GM19328 (cell line): Measurements from ENCODE around the gene KCNB1.

Experiments used
- ATAC-seq: cut with Tn5 transposase; IDR thresholded peaks from one replicate; pipeline ENCODE4 v1.9.1; 2021; ENCODE audit warnings: mild to moderate bottlenecking, moderate library complexity; ENCODE audit not compliant: unreplicated experiment

Gene KCNB1

DNA sequence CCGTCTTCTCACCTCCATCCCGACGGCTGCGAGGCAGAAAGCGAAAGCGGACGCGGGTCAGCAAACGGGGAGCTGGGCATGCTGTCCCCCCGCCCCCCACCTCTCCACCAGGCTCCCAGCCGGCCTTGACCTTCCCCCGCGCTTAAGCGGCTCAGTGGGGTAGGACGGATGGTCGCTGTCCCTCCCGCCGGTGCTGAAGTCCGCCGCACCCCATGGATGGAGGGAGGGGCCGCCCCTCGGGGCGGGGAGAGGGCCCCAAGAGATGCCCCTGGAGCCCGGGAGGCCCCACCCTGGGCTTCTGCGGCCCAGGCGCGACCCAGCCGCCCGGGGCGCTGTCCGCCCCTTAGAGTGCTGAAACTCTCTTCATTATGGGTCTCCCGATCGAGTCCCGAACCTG lies at the start of gene KCNB1:
Gene KCNB1, minus strand, starts transcription at position 48 of the 397 bp plus-strand sequence. CDS start 188 bp downstream, outside the sequence.
- no peak for ATAC-seq

DNA sequence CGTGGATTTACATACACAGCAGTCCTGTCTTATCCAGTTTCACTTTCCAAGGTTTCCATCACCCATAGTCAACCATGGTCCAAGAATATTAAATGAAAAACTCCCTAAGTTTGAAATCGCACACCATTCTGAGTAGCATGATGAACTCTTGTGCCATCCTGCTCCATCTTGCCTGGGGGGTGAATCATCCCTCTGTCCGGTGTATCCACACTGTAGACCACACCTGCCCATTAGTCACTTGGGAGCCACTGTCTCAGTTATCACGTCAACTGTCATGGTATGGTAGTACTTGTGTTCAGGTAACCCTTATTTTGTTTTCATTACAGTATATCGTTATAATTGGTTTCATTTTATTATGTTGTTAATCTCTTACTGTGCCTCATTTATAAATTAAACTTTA lies 47.0 kb upstream of the KCNB1 start:
- no peak for ATAC-seq

DNA sequence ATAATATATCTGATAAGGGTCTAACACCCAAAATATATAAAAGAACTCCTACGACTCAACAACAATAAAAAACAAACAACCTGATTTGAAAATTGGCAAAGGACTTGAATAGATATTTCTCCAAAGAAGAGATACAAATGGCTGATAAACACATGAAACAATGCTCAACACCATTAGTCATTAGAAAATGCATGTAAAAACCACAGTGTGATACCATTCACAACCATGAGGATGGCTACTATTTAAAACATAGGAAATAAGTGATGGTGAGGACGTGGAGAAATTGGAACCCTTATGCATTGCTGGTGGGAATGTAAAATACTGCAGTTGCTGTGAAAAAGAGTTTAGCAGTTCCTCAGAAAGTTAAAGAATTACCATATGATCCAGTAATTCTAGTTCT lies 44.1 kb upstream of the KCNB1 start:
- ATAC-seq: no peak

DNA sequence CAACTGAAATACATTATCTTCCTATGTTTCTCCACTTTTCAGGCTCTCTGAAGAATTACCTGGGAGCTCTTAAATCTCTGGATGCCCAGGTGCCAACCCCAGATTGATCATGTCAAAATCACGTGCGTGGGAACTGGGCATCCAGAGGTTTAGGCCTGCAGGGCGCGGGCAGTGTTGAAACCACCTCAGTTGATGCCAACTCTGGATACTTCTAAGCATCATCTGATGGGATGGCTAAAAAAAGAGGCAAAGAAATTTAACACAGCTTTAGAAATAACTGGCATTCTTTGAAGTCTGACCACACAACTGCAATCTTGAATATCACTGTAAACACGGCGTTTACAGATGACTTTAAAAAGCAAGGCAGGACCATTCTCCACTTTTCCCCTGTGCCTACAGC lies 43.6 kb upstream of the KCNB1 start:
- ATAC-seq: no peak

DNA sequence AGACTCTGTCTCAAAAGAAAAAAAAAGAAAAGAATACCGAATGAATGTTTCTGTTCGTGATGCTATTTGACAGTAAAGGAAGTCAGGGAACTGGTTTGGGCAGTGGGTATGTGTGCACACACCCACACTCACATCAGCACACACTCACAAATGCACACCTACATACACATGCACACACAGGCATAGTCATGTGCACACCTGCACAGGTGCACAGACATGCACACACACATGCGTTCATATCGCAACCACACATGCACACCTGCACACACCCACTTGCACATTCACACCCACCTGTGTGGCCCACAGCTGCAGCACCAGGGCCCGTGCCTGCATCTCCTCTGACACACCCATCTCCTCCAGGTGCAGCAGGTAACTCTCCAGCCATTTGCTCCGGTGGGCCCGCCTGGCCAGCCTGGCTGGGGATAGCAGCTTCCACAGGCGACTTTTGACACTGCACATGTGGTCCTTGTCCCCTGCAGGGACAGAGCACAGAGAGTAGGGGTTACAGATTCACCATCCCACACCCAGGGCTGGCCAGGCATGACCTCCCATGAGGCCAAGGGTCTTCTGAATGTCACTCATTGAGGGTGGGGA lies 41.4 kb upstream of the KCNB1 start:
- ATAC-seq: no peak

DNA sequence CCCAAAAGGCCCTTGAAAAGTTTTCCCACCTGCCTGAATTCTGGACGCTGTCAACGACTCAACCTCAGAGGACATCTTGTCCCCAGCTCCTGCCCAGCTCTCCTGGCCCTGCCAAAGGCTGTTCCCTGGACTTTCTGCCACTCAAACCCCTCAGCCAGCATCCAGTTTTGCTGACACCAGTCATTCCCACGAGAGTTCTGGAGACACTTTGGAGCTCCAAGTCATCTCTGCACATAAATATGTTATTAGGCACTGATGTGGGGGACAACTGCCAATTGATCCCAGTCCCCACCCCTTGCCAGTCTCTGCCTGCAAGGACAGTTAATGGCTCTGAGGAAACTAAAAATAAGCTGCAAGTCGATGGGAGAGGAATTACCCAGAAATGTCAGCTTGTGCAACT lies 38.9 kb upstream of the KCNB1 start:
- ATAC-seq: no peak

DNA sequence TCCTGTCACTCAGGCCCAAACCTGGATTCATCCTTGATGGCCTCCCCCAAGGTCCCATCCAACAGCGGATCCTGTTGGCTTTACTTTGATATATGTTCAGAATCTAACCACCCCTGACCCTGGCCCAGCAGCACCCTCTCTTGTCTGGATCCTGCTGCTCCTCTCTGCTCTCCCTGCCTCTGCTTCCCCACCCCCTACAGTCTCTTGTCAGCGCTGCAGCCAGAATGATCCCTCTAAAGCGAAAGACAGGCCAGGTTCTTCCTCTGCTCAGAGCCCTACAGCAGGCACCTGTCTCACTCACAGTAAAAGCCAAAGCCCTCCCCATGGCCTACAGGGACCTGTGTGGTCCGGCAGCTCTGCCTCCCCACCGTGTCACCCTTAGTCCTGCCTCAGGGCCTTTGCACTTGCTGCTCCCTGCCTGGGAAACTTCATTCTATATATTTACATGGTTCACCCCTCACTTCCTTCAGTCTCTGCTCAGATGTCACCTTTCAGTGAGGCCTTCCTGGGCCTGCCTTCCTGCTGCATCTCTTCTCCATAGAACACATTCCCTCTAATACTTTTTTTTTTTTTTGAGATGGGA lies 37.4 kb upstream of the KCNB1 start:
- no peak for ATAC-seq

DNA sequence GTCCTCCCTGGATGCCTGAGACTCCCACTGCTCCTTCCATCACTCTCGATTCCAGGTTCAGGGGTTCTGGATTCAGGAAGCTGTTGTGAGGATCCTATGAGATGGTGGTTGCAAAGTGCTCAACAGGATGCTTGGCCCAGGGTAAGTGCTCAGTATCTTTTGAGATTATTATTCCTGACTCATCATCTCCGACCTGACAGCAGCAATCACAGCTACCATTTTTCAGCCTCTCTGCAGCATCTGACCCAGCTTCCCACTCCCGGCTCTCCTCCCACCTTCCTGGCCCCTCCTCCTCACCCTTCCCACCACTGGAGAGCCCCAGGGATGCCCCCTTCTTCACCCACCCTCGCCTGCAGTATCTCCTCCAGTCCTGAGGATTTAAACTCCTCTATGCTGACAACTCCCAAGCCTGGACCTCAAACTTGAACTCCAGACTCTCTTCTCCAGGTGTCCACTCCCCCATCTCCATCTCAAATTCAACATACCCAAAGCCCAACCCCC lies 36.8 kb upstream of the KCNB1 start:
- ATAC-seq: no peak

DNA sequence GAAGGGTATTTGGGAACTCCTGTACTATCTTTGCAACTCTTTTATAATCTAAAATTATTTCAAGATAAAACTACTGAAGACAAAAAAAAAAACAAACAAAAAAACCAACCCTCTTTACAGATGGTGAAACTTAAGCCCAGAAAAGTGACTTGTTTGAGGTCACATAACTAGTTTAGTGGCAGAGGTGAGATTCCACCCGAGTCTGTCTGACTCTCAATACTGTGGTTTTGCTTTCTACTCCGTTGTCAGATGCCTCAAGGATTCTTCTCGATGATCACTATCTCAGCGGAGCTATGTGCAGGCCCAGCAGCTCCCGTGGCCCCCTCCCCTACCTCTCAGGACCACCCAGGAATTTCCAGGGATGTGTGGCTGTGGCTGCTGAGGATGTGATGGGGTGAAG lies 36.1 kb upstream of the KCNB1 start:
- ATAC-seq: no peak

DNA sequence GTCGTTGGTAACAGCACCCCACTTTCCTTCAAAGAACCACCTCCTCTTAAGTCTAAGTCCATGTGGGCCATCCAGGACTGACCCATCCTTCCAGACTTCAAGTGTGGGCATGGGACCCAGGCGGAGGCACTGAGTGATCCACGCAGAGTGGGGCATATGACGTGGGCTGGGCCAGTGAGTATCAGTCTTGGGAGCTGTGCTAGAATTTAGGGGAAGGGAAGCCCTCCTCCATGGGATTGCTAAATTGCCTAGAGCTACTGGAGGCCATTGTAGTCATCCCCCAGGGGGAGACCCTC lies 35.3 kb upstream of the KCNB1 start:
- no peak for ATAC-seq

DNA sequence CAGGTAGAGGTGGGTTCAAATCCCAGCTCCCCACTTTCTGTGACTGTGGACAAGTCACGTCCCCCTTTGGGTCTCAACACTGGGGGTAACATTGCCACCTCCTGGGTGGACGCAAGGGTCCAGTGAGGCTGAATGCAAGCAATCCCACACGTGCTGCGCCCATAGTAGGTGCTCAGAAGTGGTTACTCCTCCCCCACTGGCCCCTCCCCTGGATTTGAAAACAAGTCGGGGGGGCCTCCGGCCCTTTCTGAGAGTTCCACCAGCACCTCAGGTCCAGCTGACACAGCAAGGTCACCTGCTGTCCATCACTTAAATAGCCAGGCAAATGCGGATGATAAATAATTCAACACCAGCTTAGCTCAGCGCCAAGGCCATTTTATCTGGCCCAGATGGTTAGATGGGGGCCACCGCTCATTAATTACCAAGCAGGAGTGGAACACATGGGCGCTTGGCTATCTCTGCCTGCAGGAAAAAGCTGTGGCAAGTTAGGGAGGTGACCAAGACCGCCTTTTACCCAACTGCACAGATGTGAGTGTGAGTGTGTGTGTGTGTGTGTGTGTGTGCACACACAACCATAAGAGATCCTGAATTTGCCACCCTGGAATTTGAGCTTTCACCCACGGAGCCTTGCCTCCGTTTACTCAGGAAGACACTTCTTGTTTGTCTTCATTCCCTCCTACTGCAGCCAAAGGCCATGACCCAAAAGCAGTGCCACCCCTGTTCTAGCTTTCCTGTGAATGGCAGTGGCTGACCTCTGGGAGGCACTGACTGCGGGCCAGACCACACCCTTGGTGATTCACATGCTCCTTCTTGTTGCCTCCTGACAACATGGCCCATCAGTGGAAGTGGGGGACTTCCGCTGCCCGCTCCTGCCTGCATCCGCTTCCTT lies 34.7 kb upstream of the KCNB1 start:
- no peak for ATAC-seq

DNA sequence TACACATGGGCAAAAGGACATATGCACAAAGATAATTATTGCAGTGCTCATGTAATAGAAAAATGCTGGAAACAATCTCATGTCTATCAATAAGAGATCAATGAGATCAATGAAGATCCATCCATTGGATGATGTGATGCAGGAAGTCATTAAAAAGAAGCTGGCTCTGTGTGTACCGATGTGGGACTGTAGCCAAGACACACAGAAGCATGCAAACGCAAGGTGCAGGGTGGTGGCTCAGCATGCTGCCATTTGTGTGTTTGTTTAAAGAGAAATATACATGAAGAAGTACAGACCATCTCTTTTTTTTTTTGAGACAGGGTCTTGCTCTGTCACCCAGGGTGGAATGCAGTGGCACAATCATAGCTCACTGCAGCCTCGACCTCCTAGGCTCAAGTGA lies 33.1 kb upstream of the KCNB1 start:
- no peak for ATAC-seq

DNA sequence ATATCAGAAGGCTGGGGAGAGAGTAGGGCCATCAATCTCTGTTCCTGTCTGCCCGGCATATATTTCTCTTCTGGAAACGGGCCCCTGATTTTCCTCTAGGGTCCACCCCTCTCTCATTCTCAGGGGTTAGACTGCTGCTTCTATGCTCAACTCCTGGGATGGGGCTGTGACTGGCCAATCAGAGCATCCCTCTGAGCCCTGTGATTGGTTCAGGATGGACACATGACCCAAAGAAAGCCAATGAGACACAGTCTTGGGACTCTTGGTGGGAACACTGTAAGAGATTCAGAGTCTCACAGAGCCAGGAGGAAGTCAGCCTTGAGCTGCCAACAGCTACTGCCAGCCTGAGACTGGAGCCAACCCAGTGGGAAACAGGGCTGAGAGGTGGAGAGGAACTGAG lies 31.0 kb upstream of the KCNB1 start:
- no peak for ATAC-seq

DNA sequence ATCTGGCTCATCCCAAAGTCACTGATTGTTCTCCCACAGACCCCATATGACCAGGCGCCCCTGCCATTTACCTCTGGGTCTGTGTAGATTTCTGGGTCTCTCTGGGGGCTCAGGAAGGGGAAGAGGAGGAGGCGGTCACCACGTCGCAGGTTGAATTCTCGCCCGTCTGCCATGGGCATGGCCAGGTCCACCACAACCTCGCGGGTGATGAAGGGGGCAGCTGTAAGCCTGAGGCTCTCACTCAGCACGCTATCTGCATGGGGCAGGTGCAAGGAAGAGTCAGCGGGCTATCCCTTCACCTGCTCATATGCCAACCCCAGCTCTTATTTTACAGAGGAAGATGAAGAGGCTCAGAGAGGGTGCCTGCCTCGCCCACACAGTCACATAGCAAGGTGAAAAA lies 30.5 kb upstream of the KCNB1 start:
- ATAC-seq: no peak

DNA sequence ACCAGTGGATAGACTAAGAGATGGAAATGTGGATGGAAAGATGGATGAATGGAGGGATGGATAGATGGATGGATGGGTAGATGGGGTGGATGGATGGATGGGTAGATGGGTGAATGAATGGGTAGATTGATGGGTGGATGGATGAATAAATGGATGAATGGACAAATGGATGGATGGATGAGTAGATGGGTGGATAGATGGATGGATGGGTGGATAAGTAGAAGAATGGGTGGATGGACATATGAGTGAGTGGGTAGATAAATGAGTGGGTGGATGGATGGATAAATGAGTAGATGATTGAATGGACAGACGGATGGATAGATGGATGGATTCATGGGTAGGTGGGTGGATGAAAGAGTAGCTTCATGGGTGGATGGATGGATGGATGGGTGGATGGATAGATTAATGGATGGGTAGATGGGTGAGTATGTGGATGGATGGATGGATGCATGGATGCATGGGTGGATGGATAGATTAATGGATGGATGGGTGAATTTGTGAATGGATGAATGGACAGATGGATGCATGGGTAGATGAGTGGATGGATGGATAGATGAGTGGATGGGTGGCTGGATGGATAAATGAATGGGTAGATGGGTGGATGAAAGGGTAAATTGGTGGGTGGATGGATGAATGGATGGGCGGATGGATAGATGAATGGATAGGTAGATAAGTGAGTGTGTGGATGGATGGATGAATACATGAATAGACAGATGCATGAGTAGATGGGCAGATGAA lies 29.5 kb upstream of the KCNB1 start:
- ATAC-seq: no peak

DNA sequence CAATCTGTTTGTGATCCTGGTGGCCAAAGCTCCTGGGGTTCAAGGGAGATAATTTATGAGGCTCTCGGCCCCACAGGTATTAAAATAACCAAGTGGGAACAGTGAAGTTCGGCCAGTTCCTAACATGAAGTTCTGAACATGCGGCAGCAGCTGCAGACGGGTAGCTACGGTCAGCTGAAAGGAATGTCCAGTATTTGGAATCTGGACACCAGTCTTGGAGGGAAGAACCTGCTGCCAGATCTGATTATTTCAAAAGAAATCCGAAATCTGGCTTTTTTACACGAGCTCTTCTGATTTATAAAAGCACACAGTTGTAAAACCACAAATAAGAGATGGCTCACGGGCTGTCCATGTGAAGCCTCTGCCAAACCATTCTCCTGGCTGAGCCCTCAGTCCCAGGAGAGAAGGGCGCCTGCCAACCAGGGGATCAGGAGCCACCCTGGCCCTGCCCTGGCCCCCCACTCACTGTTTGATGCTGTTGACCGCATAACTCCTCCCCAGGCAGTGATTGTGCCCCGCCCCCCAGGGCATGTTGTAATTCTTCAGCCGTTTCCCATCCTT lies 28.2 kb upstream of the KCNB1 start:
- no peak for ATAC-seq

DNA sequence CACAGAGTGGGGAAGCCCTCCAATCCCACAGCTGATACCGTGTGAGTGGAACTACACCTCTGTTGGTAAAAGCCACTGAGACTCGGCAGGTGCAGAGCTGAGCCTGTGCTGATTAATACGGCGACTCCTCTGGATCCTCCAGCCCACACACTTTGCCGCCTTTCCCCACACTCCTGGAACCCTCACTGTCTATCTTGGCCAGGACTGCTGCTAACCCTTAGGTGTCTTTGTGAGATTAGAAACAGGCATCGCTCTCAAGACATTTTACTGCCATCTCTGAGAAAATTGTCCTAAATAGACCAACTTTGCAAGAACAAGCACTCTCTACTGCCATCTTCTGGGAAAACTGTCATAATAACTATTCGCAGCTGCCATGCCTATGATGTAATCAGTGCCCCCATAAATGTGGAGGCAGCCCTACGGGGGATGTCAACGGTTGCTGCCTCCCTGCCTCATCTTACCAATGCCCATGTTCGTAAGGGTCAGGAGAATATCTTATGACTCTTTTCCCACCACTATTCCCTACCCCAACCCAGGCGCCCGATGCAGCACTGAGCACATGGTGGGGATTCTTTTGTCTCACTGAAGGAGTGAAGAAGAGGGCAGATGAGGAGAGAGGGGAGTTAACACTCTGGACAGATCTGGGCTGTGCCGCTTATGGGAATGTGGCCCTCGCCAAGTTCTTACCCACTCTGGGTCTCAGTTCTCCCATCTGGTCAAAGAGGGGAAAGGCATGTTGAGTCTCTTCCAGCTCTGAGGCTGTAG lies 26.1 kb upstream of the KCNB1 start:
- ATAC-seq: no peak

DNA sequence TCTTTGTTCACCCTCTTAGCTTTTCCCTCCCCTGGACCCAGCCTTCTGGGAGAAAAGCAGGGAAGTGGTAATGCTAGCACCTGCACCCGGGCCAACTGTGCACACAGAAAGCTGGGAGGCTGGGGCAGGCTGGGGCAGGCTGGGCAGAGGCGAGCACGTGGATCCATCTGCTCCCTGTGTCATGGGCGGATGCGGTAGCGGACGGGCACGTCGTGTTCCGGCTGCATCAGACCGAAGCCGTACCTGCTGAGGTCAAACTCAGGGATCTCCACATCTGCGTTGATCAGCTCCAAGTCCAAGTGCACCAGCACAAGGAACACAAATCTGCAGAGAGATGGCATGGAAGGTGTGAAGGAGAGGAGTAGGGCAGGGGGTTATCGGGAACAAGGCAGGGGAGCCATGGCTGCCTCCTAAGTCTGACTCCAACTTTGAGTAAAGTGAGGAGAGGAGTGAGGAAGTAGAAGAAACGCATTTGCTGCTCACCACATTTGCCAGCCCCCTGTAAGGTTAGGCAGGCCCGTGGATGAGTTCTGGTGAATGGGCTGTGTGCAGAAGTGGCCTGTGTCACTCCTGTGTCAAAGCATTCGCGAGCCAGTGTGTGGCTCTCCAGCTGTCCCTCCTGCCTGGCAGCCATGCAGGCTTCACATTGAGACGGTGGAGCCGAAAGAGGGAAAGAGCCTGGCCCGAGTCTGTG lies 25.4 kb upstream of the KCNB1 start:
- no peak for ATAC-seq

DNA sequence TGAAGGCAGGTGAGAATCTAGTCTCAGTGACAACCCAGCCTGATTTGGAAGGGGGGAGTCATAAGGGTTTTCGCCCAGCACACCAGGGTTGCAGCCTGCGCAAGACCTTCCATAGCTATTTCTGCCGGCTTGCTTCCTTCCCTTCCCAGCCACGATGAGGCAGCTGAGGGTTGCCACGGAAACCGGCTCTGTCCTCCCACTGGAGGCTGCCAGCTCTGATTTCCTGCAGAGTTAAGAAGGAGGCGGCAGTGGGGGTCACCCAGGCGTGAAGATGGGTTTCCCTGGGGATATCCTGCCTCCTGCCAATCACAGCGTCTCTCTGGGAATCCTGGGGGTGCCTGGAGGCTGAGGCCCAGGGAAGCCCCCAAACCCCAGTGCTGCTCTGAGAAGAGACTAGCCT lies 23.1 kb upstream of the KCNB1 start:
- ATAC-seq: no peak

DNA sequence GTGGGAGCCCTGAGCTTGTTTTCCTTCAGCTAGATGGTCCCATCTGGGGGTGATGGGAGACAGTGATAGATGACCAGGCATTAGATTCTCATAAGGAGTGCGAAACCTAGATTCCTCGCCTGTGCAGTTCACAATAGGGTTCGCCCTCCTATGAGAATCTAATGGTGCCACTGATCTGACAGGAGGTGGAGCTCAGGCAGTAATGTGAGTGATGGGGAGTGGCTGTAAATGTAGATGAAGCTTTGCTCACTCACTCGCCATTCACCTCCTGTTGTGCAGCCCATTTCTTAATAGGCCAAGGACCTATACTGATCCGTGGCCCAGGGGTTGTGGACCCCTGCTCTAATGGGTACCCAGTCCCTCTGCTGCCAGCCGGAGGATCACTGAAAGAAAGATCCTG lies 20.7 kb upstream of the KCNB1 start:
- ATAC-seq: no peak
